ENCODE measurements around the gene ACTR5.

DNA sequence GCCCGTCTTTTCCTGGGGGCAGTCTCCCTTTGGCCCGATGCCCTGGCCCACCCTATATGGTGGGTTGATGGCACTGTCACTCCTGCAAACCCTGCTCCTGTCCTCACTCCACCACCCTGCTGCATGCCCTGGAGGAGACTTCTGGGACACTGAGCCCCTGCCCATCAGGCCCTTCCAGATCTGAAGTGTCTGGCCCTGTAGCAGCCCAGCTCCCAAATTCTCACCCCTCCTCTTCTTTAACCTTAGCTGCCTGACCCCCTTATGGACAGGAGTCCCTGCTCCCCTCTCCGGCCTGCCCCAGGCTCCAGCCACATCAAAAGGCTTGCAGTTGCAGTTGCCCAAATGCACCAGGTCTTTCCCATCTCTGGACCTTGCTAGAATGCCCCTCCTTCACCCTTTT is 44.7 kb upstream of the ACTR5 start:
- TF ChIP-seq, protein P1, sequence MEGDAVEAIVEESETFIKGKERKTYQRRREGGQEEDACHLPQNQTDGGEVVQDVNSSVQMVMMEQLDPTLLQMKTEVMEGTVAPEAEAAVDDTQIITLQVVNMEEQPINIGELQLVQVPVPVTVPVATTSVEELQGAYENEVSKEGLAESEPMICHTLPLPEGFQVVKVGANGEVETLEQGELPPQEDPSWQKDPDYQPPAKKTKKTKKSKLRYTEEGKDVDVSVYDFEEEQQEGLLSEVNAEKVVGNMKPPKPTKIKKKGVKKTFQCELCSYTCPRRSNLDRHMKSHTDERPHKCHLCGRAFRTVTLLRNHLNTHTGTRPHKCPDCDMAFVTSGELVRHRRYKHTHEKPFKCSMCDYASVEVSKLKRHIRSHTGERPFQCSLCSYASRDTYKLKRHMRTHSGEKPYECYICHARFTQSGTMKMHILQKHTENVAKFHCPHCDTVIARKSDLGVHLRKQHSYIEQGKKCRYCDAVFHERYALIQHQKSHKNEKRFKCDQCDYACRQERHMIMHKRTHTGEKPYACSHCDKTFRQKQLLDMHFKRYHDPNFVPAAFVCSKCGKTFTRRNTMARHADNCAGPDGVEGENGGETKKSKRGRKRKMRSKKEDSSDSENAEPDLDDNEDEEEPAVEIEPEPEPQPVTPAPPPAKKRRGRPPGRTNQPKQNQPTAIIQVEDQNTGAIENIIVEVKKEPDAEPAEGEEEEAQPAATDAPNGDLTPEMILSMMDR (IDR thresholded peaks at IDR 0.05), result no peak
- no peak for TF ChIP-seq EP300 (IDR thresholded peaks at IDR 0.05)
- TF ChIP-seq POLR2A (IDR thresholded peaks at IDR 0.05), result no peak

All from gastroesophageal sphincter (tissue), 3 donors.